Astrocyte (in vitro differentiated cells and primary cell): ENCODE measurements around the gene PIGQ. TPM values are rescaled to one million over a fixed set of nuclear protein-coding genes. Genes with fewer than 3 reads are reported as not detected.

ENCODE experiments used
- DNase-seq: peaks from one replicate; pipeline ENCODE4 v3.0.0-alpha.2; 2010; ENCODE audit warnings: low read depth
- FAIRE-seq: peaks from 2 replicates; lab custom pipeline; 2011; peaks lifted over from hg19 to GRCh38; lab: Jason Lieb, UNC
- H2AFZ ChIP-seq: 2 replicates; pipeline ENCODE4 v1.6.0; 2012; ENCODE audit warnings: low read depth, low read length, inconsistent platforms
- H3K27ac ChIP-seq: 2 replicates; pipeline ENCODE4 v1.5.1; 2011; ENCODE audit warnings: low read depth, low read length, inconsistent platforms
- H3K27me3 ChIP-seq: 2 replicates; pipeline ENCODE4 v1.6.0; 2011; ENCODE audit warnings: low read length, inconsistent platforms; ENCODE audit not compliant: insufficient read depth
- H3K36me3 ChIP-seq: 2 replicates; pipeline ENCODE4 v1.5.1; 2011; ENCODE audit warnings: low read length, inconsistent platforms; ENCODE audit not compliant: insufficient read depth
- H3K4me1 ChIP-seq: 2 replicates; pipeline ENCODE4 v1.5.1; 2011; ENCODE audit warnings: low read length, inconsistent platforms; ENCODE audit not compliant: insufficient read depth
- H3K4me2 ChIP-seq: 2 replicates; pipeline ENCODE4 v1.6.0; 2012; ENCODE audit warnings: low read length, inconsistent platforms
- H3K4me3 ChIP-seq: 2 replicates; pipeline ENCODE4 v1.5.1; 2011; ENCODE audit warnings: low read depth, mild to moderate bottlenecking, low read length, inconsistent platforms; ENCODE audit not compliant: insufficient read depth
- H3K79me2 ChIP-seq: 2 replicates; pipeline ENCODE4 v1.6.0; 2012; ENCODE audit warnings: mild to moderate bottlenecking, low read length, inconsistent platforms; ENCODE audit not compliant: insufficient read depth
- H3K9ac ChIP-seq: 2 replicates; pipeline ENCODE4 v1.6.0; 2012; ENCODE audit warnings: mild to moderate bottlenecking, low read length, inconsistent platforms
- H3K9me3 ChIP-seq: 2 replicates; pipeline ENCODE4 v1.5.1; 2012; ENCODE audit warnings: low read depth, mild to moderate bottlenecking, low read length, inconsistent platforms; ENCODE audit not compliant: insufficient read depth
- H4K20me1 ChIP-seq: 2 replicates; pipeline ENCODE4 v1.6.0; 2012; ENCODE audit warnings: low read length, inconsistent platforms; ENCODE audit not compliant: insufficient read depth
- H3K27ac Mint-ChIP-seq: one replicate; pipeline ENCODE4 v1.8.0; 2021; ENCODE audit warnings: mild to moderate bottlenecking, mixed read lengths; ENCODE audit not compliant: unreplicated experiment
- H3K27me3 Mint-ChIP-seq: one replicate; pipeline ENCODE4 v1.8.0; 2021; ENCODE audit warnings: low read depth, mixed read lengths; ENCODE audit not compliant: unreplicated experiment
- H3K36me3 Mint-ChIP-seq: one replicate; pipeline ENCODE4 v1.8.0; 2021; ENCODE audit warnings: low read depth, mixed read lengths; ENCODE audit not compliant: unreplicated experiment
- H3K4me1 Mint-ChIP-seq: one replicate; pipeline ENCODE4 v1.8.0; 2021; ENCODE audit warnings: low read depth, mixed read lengths; ENCODE audit not compliant: unreplicated experiment
- H3K4me3 Mint-ChIP-seq: one replicate; pipeline ENCODE4 v1.8.0; 2021; ENCODE audit warnings: mild to moderate bottlenecking, moderate library complexity, mixed read lengths; ENCODE audit not compliant: unreplicated experiment
- H3K9me3 Mint-ChIP-seq: one replicate; pipeline ENCODE4 v1.8.0; 2021; ENCODE audit warnings: mild to moderate bottlenecking, mixed read lengths; ENCODE audit not compliant: unreplicated experiment
- CTCF ChIP-seq: IDR thresholded peaks from 2 replicates; pipeline ENCODE4 v1.5.1; 2011; ENCODE audit warnings: low read depth, mild to moderate bottlenecking, inconsistent platforms, low read length, moderate library complexity; ENCODE audit not compliant: insufficient read depth
- EZH2 ChIP-seq: IDR thresholded peaks from 2 replicates; pipeline ENCODE4 v1.6.1; 2012; ENCODE audit warnings: mild to moderate bottlenecking, low read length, inconsistent platforms; ENCODE audit not compliant: insufficient read depth
- total RNA-seq: library from RNA; stranded (reverse); gene quantifications from 2 replicates; pipeline ENCODE4 v1.2.1, GENCODE V29; 2021

The PIGQ gene
- total RNA-seq, 1 donor from 2014 or later, result 22.4 TPM

GRCh38 chr16:588889-589657 lies 19.3 kb downstream of the PIGQ start:
- H3K79me2 ChIP-seq, result peaks cover 53% of the 10 kb centered on the region
- peak overlapping the region; percentile 98 for H2AFZ ChIP-seq
- H3K9me3 ChIP-seq, result no peaks in the 10 kb centered on the region
- Mint-ChIP-seq H3K27ac (peak overlapping the region; percentile 100), H3K4me3 (peak overlapping the region; percentile 96), H3K9me3 (no peaks in the 10 kb centered on the region), H3K27me3 (no peaks in the 10 kb centered on the region), H3K36me3 (peaks cover 2% of the 10 kb centered on the region), H3K4me1 (peaks cover 11% of the 10 kb centered on the region)
- H3K4me3 ChIP-seq, result peak overlapping the region; percentile 73
- TF ChIP-seq CTCF, result no peak
- TF ChIP-seq EZH2, result no peak
- H3K27ac ChIP-seq, result peak overlapping the region; percentile 98
- FAIRE-seq, result no peak
- peak overlapping the region; percentile 87 for H3K9ac ChIP-seq
- peak; percentile 86 for DNase-seq
- H3K27me3 ChIP-seq, result no peaks in the 10 kb centered on the region
- peak overlapping the region; percentile 87 for H3K4me2 ChIP-seq
- H3K4me1 ChIP-seq, result peaks cover 15% of the 10 kb centered on the region
- peaks cover 55% of the 10 kb centered on the region for H4K20me1 ChIP-seq
- H3K36me3 ChIP-seq, result no peaks in the 10 kb centered on the region

GRCh38 chr16:589658-590187 lies 20.0 kb downstream of the PIGQ start, which contains the start of gene RAB40C:
Gene RAB40C (plus strand): TSS chr16:590066. CDS start chr16:590292, 226 bp downstream.
- H3K4me2 ChIP-seq, result peak within 1 kb of the TSS; percentile 100
- H3K27ac ChIP-seq, result peak within 1 kb of the TSS; percentile 98
- peaks cover 60% of the 10 kb centered on the region for H3K79me2 ChIP-seq
- H3K4me3 ChIP-seq, result peak within 1 kb of the TSS; percentile 78
- H3K36me3 ChIP-seq, result no peaks in the 10 kb centered on the region
- Mint-ChIP-seq H3K27me3 (no peaks in the 10 kb centered on the region), H3K4me1 (peaks cover 11% of the 10 kb centered on the region), H3K27ac (peak within 1 kb of the TSS; percentile 100), H3K9me3 (no peaks in the 10 kb centered on the region), H3K36me3 (peaks cover 2% of the 10 kb centered on the region), H3K4me3 (peak within 1 kb of the TSS; percentile 96)
- H4K20me1 ChIP-seq, result peaks cover 61% of the 10 kb centered on the region
- H2AFZ ChIP-seq, result peak within 1 kb of the TSS; percentile 98
- H3K9me3 ChIP-seq, result no peaks in the 10 kb centered on the region
- DNase-seq, result peak; percentile 92
- peaks cover 15% of the 10 kb centered on the region for H3K4me1 ChIP-seq
- no peaks in the 10 kb centered on the region for H3K27me3 ChIP-seq
- no peak for FAIRE-seq
- TF ChIP-seq CTCF (no peak), EZH2 (no peak)
- H3K9ac ChIP-seq, result peak within 1 kb of the TSS; percentile 87
